ENCODE data around the gene PDE6A. TPM values are rescaled to one million over a fixed set of nuclear protein-coding genes. Genes with fewer than 3 reads are reported as not detected.

Gene PDE6A
- total RNA-seq, 2 experiments from 2014 or later = not detected

GRCh38 chr5:149808264-149808982 lies 136.2 kb downstream of the PDE6A start:
- CTCF ChIA-PET (ENCODE audit: unreplicated experiment) = interaction anchor here (0.6 kb wide), 1 partner anchor 141 kb away, joined by 3 read pairs; no protein-coding TSS in a partner anchor
- intact Hi-C loops (cut with micrococcal nuclease; ENCODE audit: unreplicated experiment) = no loop called here
- H3K79me2 ChIP-seq (ENCODE audit: insufficient read depth, low read depth, low read length) = no peaks in the 10 kb centered on the region

More at GRCh38 chr5:149808264-149808982, 136.2 kb downstream of the PDE6A start:
- H3K9me3 ChIP-seq (ENCODE audit: low read length) = no peaks in the 10 kb centered on the region
- BruUV-seq (replicated peaks) = no TSS peak
- TF ChIP-seq EZH2phosphoT487 (IDR thresholded peaks at IDR 0.05; ENCODE audit: borderline replicate concordance, low read depth, low read length) (no peak), CTCF (conservative IDR thresholded peaks at IDR 0.05; ENCODE audit: low read length) (no peak)
- no peaks in the 10 kb centered on the region for H3K4me1 ChIP-seq (ENCODE audit: insufficient read depth, low read length, poor library complexity, severe bottlenecking)
- H2AFZ ChIP-seq (ENCODE audit: low read length) = no peak overlapping the region
- DNase-seq (ENCODE audit: low spot score) = no peak
- H3K9me2 ChIP-seq (ENCODE audit: insufficient read depth, low read length) = no peaks in the 10 kb centered on the region
- peaks cover 10% of the 10 kb centered on the region; the same call in 1 of the 2 replicates for H4K20me1 ChIP-seq (ENCODE audit: insufficient read depth, low read length)
- H3K36me3 ChIP-seq (ENCODE audit: insufficient read depth, low read length) = no peaks in the 10 kb centered on the region
- no peak overlapping the region for H3K4me3 ChIP-seq (ENCODE audit: low read depth, low read length, poor library complexity, severe bottlenecking)
- no peak overlapping the region for H3K27ac ChIP-seq (ENCODE audit: low read depth, low read length, poor library complexity, severe bottlenecking)
- no peak overlapping the region for H3K4me2 ChIP-seq (ENCODE audit: low read length)
- POLR2A ChIA-PET = interaction anchor here (0.6 kb wide), 1 partner anchor 11 kb away, joined by 3 read pairs; no protein-coding TSS in a partner anchor

Small RNA genes within 50 kb of the gene (small RNA-seq; reads per million reads assigned to genes)
- not detected for gene RF00019

Other genes with a start within 250 kb of the PDE6A start
- gene PPARGC1B, start 214.5 kb downstream of the PDE6A start, total RNA-seq (2014; rRNA removed; shearing (Covaris generic)) = 4.2 and 5.6 TPM in 2 replicates
- gene PPARGC1B, start 214.5 kb downstream of the PDE6A start, total RNA-seq (2022) = 10.3 and 11.6 TPM in 2 replicates
- gene SLC26A2, start 16.0 kb upstream of the PDE6A start, total RNA-seq (2014; rRNA removed; shearing (Covaris generic)) = 1.2 and 2.1 TPM in 2 replicates
- 2.8 and 3.5 TPM in 2 replicates for gene SLC26A2, start 16.0 kb upstream of the PDE6A start, total RNA-seq (2022)
- 3.4 and 5.4 TPM in 2 replicates for gene TIGD6, start 55.9 kb upstream of the PDE6A start, total RNA-seq (2014; rRNA removed; shearing (Covaris generic))
- 4.6 and 6.5 TPM in 2 replicates for gene TIGD6, start 55.9 kb upstream of the PDE6A start, total RNA-seq (2022)
- 35.1 and 40.4 TPM in 2 replicates for gene HMGXB3, start 55.9 kb upstream of the PDE6A start, total RNA-seq (2014; rRNA removed; shearing (Covaris generic))
- gene HMGXB3, start 55.9 kb upstream of the PDE6A start, total RNA-seq (2022) = 40.2 and 44.0 TPM in 2 replicates
- not detected in 2 replicates for gene CSF1R, start 141.8 kb upstream of the PDE6A start, total RNA-seq (2014; rRNA removed; shearing (Covaris generic))
- not detected in 2 replicates for gene CSF1R, start 141.8 kb upstream of the PDE6A start, total RNA-seq (2022)
- 0.80 and 3.0 TPM in 2 replicates for gene PDGFRB, start 211.1 kb upstream of the PDE6A start, total RNA-seq (2014; rRNA removed; shearing (Covaris generic))
- 0.23 TPM in 1 of 2 replicates, not detected in the other for gene PDGFRB, start 211.1 kb upstream of the PDE6A start, total RNA-seq (2022)
- not detected in 2 replicates for gene CDX1, start 222.0 kb upstream of the PDE6A start, total RNA-seq (2014; rRNA removed; shearing (Covaris generic))
- gene CDX1, start 222.0 kb upstream of the PDE6A start, total RNA-seq (2022) = not detected in 2 replicates
- gene SLC6A7, start 245.3 kb upstream of the PDE6A start, total RNA-seq (2014; rRNA removed; shearing (Covaris generic)) = not detected in 2 replicates
- not detected in 2 replicates for gene SLC6A7, start 245.3 kb upstream of the PDE6A start, total RNA-seq (2022)

All from OCI-LY7 (cell line).